ENCODE measurements around the gene HPSE. TPM values are rescaled to one million over a fixed set of nuclear protein-coding genes. Genes with fewer than 3 reads are reported as not detected.

HPSE gene
- 1 to 10 TPM in 2 of 4 donors, under 1 TPM in 2; 0.81 to 1.8 (median 1.1) TPM for polyA plus RNA-seq (ENCODE audit: insufficient read length in 4 of 4)

GRCh38 chr4:83334425-83335241 is at the start of gene HPSE:
Gene HPSE, minus strand, starts transcription at chr4:83334848. Its CDS starts 66 bp downstream, at chr4:83334782.
- peak; percentile 24 to 51 (median 42) for DNase-seq (ENCODE audit: low read depth in 4 of 4, low spot score in 3 of 4)

DNA sequence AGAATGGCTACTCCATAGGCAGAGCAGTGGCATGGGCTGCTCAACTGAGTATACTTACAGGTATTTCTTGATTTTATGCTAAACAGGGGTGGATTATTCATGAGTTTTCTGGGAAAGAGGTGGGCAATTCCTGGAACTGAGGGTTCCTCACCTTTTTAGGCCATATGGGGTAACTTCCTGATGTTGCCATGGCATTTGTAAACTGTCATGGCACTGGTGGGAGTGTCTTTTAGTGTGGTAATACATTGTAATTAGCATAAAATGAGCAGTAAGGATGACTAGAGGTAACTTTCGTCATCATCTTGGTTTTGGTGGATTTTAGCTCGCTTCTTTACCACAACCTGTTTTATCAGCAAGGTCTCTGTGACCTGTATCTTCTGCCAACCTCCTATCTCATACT is 48.2 kb upstream of the HPSE start:
- DNase-seq (ENCODE audit: low read depth in 4 of 4, low spot score in 3 of 4) = no peak

DNA sequence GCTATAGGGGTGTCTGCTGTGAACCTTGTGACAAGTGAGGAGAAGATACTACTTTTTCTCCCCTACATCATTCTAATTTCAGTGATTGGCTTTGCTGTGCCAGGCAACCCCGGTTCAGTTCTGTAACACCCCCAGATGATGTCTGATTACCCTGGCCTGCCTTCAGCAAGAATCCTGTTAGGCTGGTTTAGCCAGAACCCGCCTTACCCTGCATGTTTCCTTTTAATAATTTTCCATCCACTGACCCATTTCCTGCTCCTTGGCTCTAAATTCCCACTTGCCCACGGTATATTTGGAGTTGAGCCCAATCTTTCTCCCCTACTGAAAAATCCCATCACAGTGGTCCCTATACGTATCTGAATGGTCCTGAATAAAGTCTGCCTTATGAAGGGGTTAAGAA is 46.5 kb upstream of the HPSE start:
- no peak for DNase-seq (ENCODE audit: low read depth in 4 of 4, low spot score in 3 of 4)

GRCh38 chr4:83378419-83378818 is 43.8 kb upstream of the HPSE start:
- DNase-seq (ENCODE audit: low read depth in 4 of 4, low spot score in 3 of 4) = no peak

GRCh38 chr4:83372931-83373330 is 38.3 kb upstream of the HPSE start:
- no peak for DNase-seq (ENCODE audit: low read depth in 4 of 4, low spot score in 3 of 4)

DNA sequence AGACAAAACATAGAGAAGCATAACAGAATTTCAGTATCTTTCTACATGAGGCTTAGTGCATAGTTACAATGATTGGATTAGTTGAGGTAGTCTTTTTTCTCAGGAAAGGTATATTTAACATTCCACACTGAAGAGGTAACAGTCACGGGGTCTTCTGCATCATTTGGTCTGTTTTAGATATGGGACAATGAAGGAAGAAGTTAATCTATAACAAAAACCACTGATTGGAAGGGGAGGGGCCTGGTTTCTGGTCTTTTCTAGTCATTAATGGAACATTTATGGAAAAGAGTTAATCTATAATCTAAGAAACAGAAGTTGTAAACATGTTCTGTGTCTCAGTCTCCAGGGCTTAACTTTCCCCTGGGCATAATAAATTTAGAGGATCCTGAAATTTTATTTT is 37.3 kb upstream of the HPSE start:
- no peak for DNase-seq (ENCODE audit: low read depth in 4 of 4, low spot score in 3 of 4)

DNA sequence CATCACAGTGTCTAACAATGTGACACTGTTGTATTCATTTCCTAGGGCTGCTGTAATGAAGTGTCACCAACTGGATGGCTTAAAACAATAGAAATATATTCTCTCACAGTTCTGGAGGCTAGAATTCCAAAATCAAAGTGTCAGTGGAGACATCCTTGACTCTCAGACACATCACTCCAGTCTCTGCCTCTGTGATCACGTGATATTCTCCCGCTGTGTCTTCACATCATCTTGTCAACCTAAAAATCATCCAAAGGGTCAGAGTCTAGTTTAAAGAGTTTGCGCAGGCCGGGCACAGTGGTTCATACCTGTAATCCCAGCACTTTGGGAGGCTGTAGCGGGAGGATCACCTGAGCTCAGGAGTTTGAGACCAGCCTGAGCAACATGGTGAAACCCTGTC is 36.6 kb upstream of the HPSE start:
- DNase-seq (ENCODE audit: low read depth in 4 of 4, low spot score in 3 of 4) = no peak

DNA sequence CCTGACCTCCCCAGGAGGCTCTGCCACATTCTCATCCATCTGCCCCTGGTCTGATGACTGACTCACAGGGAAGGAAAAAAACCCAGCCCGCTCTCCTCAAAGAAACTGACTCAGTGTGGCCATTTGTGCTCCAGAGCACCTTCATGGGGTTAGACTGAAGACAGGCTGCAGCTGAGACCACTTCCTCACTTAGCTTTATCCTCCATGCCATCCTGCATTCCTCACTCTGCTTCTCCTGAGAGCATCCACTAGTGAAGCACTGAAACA is 35.9 kb upstream of the HPSE start:
- DNase-seq (ENCODE audit: low read depth in 4 of 4, low spot score in 3 of 4) = no peak

DNA sequence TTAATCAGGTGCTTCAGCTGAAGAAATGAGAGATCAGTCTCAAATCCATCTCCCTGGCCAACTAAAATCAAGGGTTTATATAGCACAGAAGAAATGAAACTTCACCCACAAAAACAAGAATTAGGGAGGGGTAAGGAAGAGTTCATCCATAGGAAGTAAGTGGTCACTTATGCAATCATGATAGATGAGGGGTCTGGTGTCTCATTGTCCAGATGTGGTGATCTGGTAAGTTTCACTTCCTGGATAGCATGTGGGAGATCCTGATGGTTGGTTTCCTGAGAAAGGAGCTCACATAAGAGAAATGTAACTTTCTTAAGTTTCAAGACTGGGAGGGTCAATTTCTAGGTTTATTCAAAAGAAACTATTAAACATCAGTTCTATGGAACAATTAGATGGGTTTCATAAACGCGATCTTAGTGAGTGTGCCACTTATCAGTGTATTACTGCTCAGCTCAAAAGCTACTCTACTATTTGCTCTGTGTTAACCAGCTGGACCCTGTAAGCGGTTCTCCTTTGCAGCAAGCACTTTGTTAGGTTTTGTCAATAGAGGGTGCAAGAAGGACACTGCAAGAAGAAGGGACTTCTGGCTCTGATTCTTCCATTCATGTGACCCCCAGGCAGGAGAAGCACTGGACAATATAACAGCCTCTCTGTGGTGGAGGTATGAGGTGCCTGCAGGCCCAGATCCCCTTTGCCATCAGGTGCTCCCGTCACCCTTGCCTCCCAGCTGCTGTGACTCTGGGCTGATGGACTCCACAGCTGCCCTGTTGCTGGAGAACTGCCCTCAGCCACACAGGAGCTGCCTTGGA is 35.4 kb upstream of the HPSE start:
- DNase-seq (ENCODE audit: low read depth in 4 of 4, low spot score in 3 of 4) = no peak

DNA sequence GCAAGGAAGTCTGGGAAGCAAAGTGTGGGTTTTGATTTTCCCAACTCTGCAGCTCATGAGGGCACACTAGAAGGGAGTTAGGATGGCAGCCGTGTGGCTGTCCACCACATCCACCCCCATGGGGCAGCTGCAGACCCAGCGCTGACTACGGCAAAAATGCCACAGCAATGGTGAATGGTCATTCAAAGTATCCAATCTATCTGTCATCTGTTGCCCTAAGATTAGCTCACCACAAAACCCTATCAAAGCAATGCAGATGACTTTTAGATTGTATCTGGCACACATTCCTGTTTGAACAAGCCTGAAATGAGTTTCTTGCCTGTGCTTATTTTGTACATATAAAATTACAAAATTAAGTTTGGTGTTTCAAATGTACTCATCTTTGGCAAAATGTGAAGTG is 29.7 kb upstream of the HPSE start:
- no peak for DNase-seq (ENCODE audit: low read depth in 4 of 4, low spot score in 3 of 4)

GRCh38 chr4:83362492-83363329 is 28.1 kb upstream of the HPSE start:
- no peak for DNase-seq (ENCODE audit: low read depth in 4 of 4, low spot score in 3 of 4)

GRCh38 chr4:83361416-83362103 is 26.9 kb upstream of the HPSE start:
- no peak for DNase-seq (ENCODE audit: low read depth in 4 of 4, low spot score in 3 of 4)

DNA sequence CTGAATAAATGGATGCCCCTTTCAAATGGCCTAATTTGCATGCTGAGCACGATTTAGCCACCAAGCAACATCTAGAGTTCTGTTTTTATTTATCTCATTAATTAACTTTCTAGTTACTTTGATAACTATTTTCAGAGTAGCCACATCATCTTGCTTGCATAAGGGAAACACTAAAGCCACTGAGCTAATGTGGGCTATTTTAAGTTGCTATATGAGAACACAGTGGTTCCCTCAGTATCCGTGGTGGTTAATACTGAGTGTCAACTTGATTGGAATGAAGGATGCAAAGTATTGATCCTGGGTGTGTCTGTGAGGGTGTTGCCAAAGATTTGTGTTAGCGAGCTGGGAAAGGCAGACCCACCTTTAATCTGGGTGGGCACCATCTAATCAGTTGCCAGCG is 25.4 kb upstream of the HPSE start:
- no peak for DNase-seq (ENCODE audit: low read depth in 4 of 4, low spot score in 3 of 4)

- DNase-seq (ENCODE audit: low read depth in 4 of 4, low spot score in 3 of 4) = no peak
These were observed 23.8 kb upstream of the HPSE start for GRCh38 chr4:83358410-83358809.

DNA sequence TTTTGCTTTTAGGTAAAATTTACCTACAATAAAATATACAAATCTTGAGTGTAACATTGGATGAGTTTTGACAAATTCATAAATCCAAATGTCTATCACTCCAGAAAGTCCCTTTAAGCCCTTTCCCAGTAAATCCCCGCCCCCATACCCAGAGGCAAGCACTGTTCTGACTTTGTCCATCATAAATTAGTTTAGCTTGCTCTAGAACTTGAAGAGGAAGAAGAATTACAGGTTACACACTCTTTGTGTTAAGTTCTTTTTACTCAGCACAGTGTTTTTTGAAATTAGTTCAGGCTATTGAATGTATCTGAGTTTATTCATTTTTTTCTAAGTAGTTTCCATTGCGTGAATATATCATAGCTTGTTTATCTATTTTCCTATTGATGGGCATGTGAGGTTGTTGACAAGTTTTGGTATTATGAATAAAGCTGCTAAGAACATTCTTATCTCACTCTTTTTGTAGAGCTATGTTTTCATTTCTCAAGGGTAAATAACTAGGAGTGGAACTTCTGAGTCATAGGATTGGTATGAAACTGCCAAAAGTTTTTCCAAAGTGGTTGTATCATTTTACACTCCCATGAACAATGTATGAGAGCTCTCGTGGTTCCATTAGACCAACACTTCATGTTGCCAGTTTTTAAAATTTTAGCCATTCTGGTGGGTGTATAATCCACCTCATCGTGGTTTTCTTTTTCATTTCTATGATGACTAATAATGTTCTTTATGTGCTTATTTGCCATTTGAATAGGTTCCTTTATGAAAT is 22.4 kb upstream of the HPSE start:
- DNase-seq (ENCODE audit: low read depth in 4 of 4, low spot score in 3 of 4) = no peak

DNA sequence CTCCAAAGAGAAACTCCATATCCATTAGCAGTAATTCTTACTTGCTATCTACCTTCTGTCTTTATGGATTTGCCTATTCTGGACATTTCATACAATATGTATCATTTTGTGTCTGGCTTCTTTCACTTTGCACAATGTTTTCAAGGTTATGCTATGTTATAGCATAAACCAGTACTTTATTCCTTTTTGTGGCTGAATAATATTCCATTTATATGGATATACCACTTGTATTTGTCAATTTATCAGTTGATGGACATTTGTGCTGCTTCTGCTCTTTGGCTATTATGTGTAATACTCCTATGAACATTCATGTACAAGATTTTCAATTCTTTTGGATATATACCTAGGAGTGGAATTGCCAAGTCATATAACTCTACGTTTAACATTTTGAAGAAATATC is 18.9 kb upstream of the HPSE start:
- no peak for DNase-seq (ENCODE audit: low read depth in 4 of 4, low spot score in 3 of 4)

DNA sequence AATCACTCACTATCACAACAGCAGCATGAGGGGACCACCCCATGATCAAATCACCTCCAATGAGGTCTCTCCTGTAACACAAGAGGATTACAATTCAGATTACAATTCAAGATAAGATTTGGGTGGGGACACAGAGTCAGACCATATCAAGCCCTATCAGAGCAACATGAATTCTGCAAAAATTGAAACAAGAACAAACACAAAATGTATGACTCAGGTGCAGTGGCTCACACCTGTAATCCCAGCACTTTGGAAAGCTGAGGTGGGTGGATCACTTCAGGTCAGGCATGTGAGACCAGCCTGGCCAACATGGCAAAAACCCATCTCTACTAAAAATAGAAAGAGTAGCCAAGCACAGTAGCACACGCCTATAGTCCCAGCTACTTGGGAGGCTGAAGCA is 13.4 kb upstream of the HPSE start:
- no peak for DNase-seq (ENCODE audit: low read depth in 4 of 4, low spot score in 3 of 4)

GRCh38 chr4:83342476-83342875 is 7.8 kb upstream of the HPSE start:
- DNase-seq (ENCODE audit: low read depth in 4 of 4, low spot score in 3 of 4) = no peak

DNA sequence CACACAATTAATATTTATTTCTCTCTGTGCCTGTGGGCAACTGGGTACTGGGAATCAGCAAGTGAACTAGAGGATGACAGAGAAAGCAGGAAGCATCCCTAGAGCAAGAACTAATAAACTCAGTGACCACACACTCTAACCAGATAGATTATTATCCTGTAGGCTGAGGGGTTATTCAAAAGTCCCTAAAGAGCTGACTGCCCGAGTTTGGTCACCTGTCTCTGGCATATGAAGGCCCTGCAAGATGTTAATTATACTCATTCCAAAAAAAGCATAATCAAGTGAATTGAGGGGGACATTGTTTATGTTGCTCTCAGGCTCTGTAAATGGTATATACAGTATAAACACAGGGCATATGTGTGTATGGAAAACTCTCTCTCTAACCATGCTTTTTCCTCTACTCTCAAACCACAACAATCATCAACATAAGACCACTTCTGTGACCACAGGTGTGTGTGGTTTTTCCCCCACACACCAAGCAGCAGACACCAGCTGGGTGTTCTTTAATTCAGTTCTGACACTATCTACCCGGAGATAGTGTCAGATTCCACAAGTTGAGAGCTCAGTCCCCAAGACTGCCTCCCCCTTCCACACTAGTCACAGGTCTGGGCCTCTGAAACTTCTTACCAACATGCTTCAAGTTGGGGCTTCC is 6.2 kb upstream of the HPSE start:
- no peak for DNase-seq (ENCODE audit: low read depth in 4 of 4, low spot score in 3 of 4)

Data from left renal pelvis (tissue), 4 donors.